VCaP (cell line): ENCODE data around the gene PGF.

Experiments
- H3K27ac ChIP-seq: fragments of 450-650 bp; 2 replicates; pipeline ENCODE4 v1.5.1; 2017
- TF ChIP-seq, protein P1 (sequence below): fragments of 450-650 bp; conservative IDR thresholded peaks from 2 replicates; pipeline ENCODE4 v1.5.1; 2017; ENCODE audit warnings: mild to moderate bottlenecking, moderate library complexity

The PGF gene

GRCh38 chr14:74924061-74924460 lies 31.3 kb downstream of the PGF start:
- TF ChIP-seq, protein P1, sequence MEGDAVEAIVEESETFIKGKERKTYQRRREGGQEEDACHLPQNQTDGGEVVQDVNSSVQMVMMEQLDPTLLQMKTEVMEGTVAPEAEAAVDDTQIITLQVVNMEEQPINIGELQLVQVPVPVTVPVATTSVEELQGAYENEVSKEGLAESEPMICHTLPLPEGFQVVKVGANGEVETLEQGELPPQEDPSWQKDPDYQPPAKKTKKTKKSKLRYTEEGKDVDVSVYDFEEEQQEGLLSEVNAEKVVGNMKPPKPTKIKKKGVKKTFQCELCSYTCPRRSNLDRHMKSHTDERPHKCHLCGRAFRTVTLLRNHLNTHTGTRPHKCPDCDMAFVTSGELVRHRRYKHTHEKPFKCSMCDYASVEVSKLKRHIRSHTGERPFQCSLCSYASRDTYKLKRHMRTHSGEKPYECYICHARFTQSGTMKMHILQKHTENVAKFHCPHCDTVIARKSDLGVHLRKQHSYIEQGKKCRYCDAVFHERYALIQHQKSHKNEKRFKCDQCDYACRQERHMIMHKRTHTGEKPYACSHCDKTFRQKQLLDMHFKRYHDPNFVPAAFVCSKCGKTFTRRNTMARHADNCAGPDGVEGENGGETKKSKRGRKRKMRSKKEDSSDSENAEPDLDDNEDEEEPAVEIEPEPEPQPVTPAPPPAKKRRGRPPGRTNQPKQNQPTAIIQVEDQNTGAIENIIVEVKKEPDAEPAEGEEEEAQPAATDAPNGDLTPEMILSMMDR: no peak
- H3K27ac ChIP-seq: no peak overlapping the region; the same call in 1 of the 2 replicates

DNA sequence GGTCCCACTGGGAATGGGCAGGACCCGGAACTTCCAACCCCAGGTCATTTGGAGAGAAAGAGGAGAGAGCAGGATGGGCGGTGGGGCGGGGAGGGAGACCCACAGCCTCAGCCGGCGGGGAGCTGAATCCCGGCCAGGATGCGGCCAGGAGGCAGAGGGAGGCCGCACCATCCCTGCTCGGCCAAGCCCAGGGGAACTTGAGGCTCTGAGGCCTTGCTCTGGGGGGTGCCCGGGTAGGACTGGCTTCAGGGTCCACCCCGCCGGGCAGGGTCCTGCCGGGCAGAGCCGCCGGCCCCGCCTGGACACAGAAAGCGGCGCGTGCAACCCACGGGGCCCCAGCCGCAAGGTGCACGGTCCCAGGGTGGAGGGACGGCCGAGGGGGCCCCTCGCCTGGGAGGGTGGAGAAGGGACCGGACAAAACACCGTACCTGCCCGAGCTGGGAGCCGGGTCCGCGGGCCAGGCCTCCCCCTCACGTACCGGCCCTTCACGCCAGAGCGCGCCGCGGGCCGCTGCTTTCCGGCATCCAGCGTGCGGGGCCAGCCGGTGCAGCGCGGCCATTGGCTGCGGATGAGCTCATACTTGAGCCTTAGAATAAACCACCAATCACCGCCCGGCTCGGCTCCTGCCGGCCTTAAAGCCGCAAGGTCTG lies 32.5 kb downstream of the PGF start, which contains the start of gene RPS6KL1:
TSS of gene RPS6KL1 (minus strand) at position 509 of the 650 bp plus-strand sequence. CDS start 1,719 bp downstream, outside the sequence.
- H3K27ac ChIP-seq: peak within 1 kb of the TSS; percentile 67; the same call in 1 of the 2 replicates
- TF ChIP-seq, protein P1: no peak

GRCh38 chr14:74921987-74922751 lies 33.2 kb downstream of the PGF start:
- TF ChIP-seq, protein P1: no peak

GRCh38 chr14:74921053-74921620 lies 34.3 kb downstream of the PGF start:
- H3K27ac ChIP-seq: no peak overlapping the region
- TF ChIP-seq, protein P1: no peak

More at GRCh38 chr14:74921987-74922751, 33.2 kb downstream of the PGF start:
- H3K27ac ChIP-seq: peak overlapping the region; percentile 67; the same call in 1 of the 2 replicates

DNA sequence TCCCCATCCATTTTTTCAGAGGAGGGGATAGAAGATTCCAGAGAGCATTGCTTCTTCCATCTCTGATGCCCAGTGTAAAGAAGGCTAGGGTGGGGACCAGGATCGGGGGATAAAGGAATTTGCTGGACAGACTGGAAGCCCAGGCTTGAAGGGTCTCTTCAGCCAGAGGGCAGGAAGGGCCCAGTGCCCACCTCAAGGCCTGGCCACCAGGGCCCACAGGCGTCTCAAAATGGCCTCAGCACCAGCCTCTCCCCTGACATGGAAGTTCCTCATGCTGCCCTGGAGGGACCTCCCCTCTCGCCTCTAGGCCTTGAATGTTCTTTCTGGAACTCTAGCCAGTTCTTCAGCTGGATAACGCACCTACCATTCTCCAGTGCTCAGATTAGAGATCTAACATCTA lies 35.1 kb downstream of the PGF start:
- TF ChIP-seq, protein P1: no peak

DNA sequence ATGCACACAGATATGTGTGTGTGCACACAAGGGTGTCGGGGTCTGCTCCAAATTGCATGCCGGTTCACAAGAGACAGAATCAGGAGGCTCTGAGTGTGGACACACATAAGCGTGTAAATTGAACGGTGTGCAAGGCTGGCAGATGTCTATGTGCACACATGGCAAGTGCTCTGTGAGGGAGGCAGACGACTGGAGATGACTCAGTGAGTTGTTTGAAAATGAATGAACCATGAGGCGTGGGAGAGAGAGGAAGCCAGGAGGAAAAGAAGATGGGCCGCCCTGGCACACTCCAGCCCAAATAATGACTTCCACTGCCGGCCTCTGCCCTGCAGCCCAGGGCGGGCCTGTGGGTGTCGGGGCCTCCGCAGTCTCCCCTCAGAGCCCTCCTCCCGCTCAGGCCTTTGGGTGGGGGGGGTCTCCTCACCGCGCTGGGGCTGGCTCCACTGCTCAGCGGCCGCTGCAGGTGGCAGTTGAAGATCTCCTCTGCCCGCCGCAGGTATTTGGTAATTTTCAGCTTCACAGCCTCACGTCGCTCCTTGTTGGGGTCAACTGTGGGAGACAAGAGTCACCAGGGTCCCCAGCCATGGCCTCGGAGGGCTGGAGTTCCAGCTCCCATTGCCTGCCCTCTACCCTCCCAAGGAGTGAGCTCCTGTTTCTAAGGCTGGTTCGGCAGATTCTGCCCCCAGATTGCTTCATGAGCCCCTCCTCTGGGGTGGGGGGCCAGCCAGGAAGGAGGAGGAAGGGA lies 35.8 kb downstream of the PGF start:
- TF ChIP-seq, protein P1: no peak
- no peak overlapping the region for H3K27ac ChIP-seq

More for the DNA sequence above, 35.1 kb downstream of the PGF start:
- no peak overlapping the region for H3K27ac ChIP-seq
